ENCODE results near the gene ODAD3. TPM values are rescaled to one million over a fixed set of nuclear protein-coding genes. Genes with fewer than 3 reads are reported as not detected.

Gene ODAD3
- polyA plus RNA-seq (2013), result 0.18 and 0.42 TPM in 2 replicates

DNA sequence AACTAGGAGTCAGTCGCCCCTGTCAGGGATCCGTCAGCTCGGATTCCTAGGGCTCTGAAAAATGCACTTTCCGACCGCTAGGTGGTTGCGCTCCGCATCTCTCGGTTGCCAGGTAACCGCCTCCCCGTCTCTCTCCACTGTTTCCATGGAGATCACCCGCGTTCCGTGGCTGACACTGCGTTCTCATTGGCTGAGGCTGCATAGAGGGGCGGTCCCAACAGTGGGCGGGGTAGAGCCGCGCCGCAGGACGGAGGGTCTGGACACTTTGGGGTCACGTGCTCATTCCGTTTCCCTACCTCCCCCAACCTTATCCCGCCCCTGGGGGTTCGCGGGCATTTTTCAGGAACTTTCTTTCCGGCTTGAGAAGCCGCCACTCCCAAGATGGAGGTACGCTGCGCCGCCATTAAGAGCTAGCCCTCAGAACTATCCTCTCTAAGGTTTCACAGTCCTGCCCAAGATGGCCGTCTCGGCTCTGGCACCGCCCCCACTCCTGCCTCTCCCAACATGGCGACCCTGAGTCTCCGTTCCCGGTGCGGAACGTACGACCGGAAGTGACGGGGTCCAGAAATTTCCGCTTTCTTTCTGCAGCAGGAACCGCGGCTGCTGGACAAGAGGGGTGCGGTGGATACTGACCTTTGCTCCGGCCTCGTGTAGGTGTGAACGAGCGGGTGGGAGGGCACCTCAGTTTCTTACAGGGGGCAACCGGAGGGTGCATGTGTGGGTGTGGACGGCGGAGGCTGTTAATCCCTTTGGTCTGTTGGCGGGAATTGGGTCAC, at the start of gene ODAD3, which contains the start of gene PRKCSH:
TSS of gene ODAD3 (minus strand) at position 65 of the 776 bp plus-strand sequence. CDS start 105 bp downstream, outside the sequence.
TSS of gene PRKCSH (plus strand) at position 579 of the 776 bp plus-strand sequence. CDS start 483 bp downstream, outside the sequence.
- Histone ChIP-seq H4K8ac (ENCODE audit: low read depth, low read length) (peak within 1 kb of the TSS; percentile 74), H3K36me3 (ENCODE audit: control insufficient read depth in 1 of 2, insufficient read depth in 2 of 2, low read length in 2 of 2) (peaks cover 28% of the 10 kb centered on the region in 2 experiments)
- no CpG with 5 or more reads among the region's 53 CpGs for WGBS (ENCODE audit: extremely low coverage, insufficient coverage, insufficient read length)

DNA sequence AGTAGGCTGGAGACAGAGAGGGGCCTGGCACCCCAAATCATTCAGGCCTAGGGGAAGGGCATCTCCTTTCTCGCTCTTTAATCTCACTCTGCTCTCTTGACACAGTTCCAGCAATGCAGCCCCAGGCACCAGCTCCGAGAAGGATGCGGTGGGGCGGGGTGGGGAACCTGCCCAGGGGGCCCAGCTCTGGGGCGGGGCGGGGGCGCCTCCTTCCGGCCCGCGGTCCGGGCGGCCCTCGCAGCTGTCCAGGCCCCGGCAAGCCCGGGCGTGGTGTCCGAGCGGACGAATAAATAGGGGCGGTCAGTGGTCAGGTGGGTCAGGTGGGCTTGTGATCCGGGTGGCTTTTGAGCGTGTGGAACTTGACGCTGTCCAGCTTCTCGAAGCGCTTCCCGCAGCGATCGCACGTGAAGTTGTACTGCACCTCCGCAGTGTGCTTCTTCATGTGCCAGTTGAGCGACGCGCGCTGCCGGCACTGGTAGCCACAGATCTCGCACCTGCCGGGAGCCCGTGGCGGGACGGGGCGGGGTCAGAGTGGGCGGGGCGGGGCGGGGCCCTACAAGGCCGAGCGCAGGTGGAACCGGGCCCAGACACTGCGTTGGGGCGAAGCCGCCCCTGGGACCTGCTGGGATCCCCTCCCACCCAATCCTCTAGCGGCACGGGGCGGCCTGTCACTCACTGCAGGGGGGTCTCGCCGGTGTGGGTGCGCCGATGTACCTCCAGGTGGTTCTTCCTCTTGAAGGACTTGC, 48.6 kb upstream of the ODAD3 start:
- no peaks in the 10 kb centered on the region for H3K79me2 ChIP-seq (ENCODE audit: control insufficient read depth, insufficient read depth, low read length, poor library complexity)
- peaks cover 38% of the 10 kb centered on the region for H3K27me3 ChIP-seq (ENCODE audit: insufficient read depth, low read length)
- no peak overlapping the region for H3K18ac ChIP-seq (ENCODE audit: low read length)
- peaks cover 8 to 10% of the 10 kb centered on the region in 2 experiments for H3K4me1 ChIP-seq (ENCODE audit: control insufficient read depth in 1 of 2, insufficient read depth in 2 of 2, low read length in 2 of 2)
- H4K12ac ChIP-seq (ENCODE audit: low read depth, low read length), result no peak overlapping the region
- no peak overlapping the region for H3K4me2 ChIP-seq (ENCODE audit: low read length)
- H2BK12ac ChIP-seq (ENCODE audit: low read length), result no peak overlapping the region
- peaks cover 10% of the 10 kb centered on the region for H3K9me3 ChIP-seq (ENCODE audit: insufficient read depth, low read depth, low read length)
- H3K27ac ChIP-seq (ENCODE audit: low read depth, low read length), result no peak overlapping the region
- no peak overlapping the region for H3K23ac ChIP-seq (ENCODE audit: low read length)
- H3K4me3 ChIP-seq (ENCODE audit: low read depth, low read length), result no peak overlapping the region
- H3K14ac ChIP-seq (ENCODE audit: low read length), result no peak overlapping the region
- no peak overlapping the region for H3K9ac ChIP-seq (ENCODE audit: low read length)
- no peak overlapping the region for H4K8ac ChIP-seq (ENCODE audit: low read depth, low read length)
- no peak overlapping the region for H2AFZ ChIP-seq (ENCODE audit: insufficient read depth, low read length, poor library complexity)
- no peak overlapping the region for H3K4ac ChIP-seq (ENCODE audit: low read depth, low read length)
- DNase-seq, result no peak
- peaks cover 5 to 10% of the 10 kb centered on the region in 2 experiments for H3K36me3 ChIP-seq (ENCODE audit: control insufficient read depth in 1 of 2, insufficient read depth in 2 of 2, low read length in 2 of 2)
- no peak overlapping the region for H2BK120ac ChIP-seq (ENCODE audit: insufficient read depth, low read length, poor library complexity)
- no peak overlapping the region for H2BK5ac ChIP-seq (ENCODE audit: low read depth, low read length, poor library complexity)
- H4K91ac ChIP-seq (ENCODE audit: low read depth, low read length), result no peak overlapping the region
- WGBS (ENCODE audit: extremely low coverage, insufficient coverage, insufficient read length), result no CpG with 5 or more reads among the region's 57 CpGs
- no peak overlapping the region for H2AK5ac ChIP-seq (ENCODE audit: low read length)
- no peaks in the 10 kb centered on the region for H3K79me1 ChIP-seq (ENCODE audit: low read length)

More for the DNA sequence above, at the start of gene ODAD3, which contains the start of gene PRKCSH:
- Histone ChIP-seq H3K23ac (ENCODE audit: low read length) (no peak within 1 kb of the TSS), H3K79me1 (ENCODE audit: low read length) (peaks cover 4% of the 10 kb centered on the region), H3K4me1 (ENCODE audit: control insufficient read depth in 1 of 2, insufficient read depth in 2 of 2, low read length in 2 of 2) (peaks cover 8 to 10% of the 10 kb centered on the region in 2 experiments), H3K18ac (ENCODE audit: low read length) (peak within 1 kb of the TSS; percentile 26), H2BK5ac (ENCODE audit: low read depth, low read length, poor library complexity) (no peak within 1 kb of the TSS), H3K4ac (ENCODE audit: low read depth, low read length) (peak within 1 kb of the TSS; percentile 37), H3K79me2 (ENCODE audit: control insufficient read depth, insufficient read depth, low read length, poor library complexity) (peaks cover 3% of the 10 kb centered on the region), H3K4me2 (ENCODE audit: low read length) (peak within 1 kb of the TSS; percentile 95), H2AFZ (ENCODE audit: insufficient read depth, low read length, poor library complexity) (peak within 1 kb of the TSS; percentile 93), H3K14ac (ENCODE audit: low read length) (peak within 1 kb of the TSS; percentile 55), H2BK12ac (ENCODE audit: low read length) (no peak within 1 kb of the TSS), H3K27me3 (ENCODE audit: insufficient read depth, low read length) (no peaks in the 10 kb centered on the region), H4K91ac (ENCODE audit: low read depth, low read length) (peak within 1 kb of the TSS; percentile 51), H3K9me3 (ENCODE audit: insufficient read depth, low read depth, low read length) (no peaks in the 10 kb centered on the region), H3K9ac (ENCODE audit: low read length) (peak within 1 kb of the TSS; percentile 84), H4K12ac (ENCODE audit: low read depth, low read length) (peak within 1 kb of the TSS; percentile 71), H2AK5ac (ENCODE audit: low read length) (peak within 1 kb of the TSS; percentile 8), H3K4me3 (ENCODE audit: low read depth, low read length) (peak within 1 kb of the TSS; percentile 93), H3K27ac (ENCODE audit: low read depth, low read length) (no peak within 1 kb of the TSS), H2BK120ac (ENCODE audit: insufficient read depth, low read length, poor library complexity) (no peak within 1 kb of the TSS)
- peak; percentile 99 to 100 for DNase-seq

DNA sequence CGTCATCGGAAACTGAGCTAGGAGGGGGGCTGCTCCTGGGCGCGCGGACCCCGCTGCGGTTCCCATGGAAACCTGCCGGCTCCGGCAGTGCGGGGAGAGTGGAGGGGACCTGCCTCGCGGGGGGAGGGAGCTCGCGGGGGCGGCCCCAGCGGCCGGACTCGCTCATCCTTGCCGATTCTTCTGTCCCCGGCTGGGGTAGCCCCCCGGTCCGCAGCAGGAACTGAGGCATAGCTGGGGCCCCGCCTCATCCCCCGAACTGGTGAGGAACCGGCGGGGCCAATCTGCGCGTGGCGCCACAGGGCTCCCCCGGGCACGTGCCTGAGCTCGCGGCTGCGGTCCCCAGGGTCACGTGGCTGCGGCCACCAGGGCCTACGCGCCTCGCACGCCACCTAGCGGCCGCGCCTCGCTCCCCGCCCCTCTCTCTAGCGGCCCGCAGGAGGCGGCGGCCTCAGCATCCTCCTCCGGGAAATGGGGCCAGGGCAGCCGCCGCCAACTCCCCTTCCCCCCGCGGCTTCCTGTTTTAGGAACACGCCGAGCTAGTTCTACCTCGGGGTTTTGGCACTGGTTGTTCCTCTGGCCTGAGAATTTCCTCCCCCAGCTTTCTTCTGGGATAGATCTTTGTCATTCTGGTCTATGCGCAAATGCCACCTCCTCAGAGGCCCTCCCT, 47.6 kb upstream of the ODAD3 start:
- WGBS (ENCODE audit: extremely low coverage, insufficient coverage, insufficient read length), result no CpG with 5 or more reads among the region's 58 CpGs
- Histone ChIP-seq H2AK5ac (ENCODE audit: low read length) (no peak overlapping the region), H2BK120ac (ENCODE audit: insufficient read depth, low read length, poor library complexity) (no peak overlapping the region), H4K12ac (ENCODE audit: low read depth, low read length) (no peak overlapping the region), H3K9me3 (ENCODE audit: insufficient read depth, low read depth, low read length) (peaks cover 13% of the 10 kb centered on the region), H2BK5ac (ENCODE audit: low read depth, low read length, poor library complexity) (no peak overlapping the region), H3K18ac (ENCODE audit: low read length) (no peak overlapping the region), H3K79me1 (ENCODE audit: low read length) (no peaks in the 10 kb centered on the region), H3K4ac (ENCODE audit: low read depth, low read length) (no peak overlapping the region), H4K8ac (ENCODE audit: low read depth, low read length) (no peak overlapping the region), H3K4me3 (ENCODE audit: low read depth, low read length) (no peak overlapping the region), H3K14ac (ENCODE audit: low read length) (no peak overlapping the region), H3K79me2 (ENCODE audit: control insufficient read depth, insufficient read depth, low read length, poor library complexity) (no peaks in the 10 kb centered on the region), H3K4me1 (ENCODE audit: control insufficient read depth in 1 of 2, insufficient read depth in 2 of 2, low read length in 2 of 2) (peaks cover 8 to 10% of the 10 kb centered on the region in 2 experiments), H3K36me3 (ENCODE audit: control insufficient read depth in 1 of 2, insufficient read depth in 2 of 2, low read length in 2 of 2) (peaks cover 5 to 9% of the 10 kb centered on the region in 2 experiments), H2AFZ (ENCODE audit: insufficient read depth, low read length, poor library complexity) (no peak overlapping the region), H4K91ac (ENCODE audit: low read depth, low read length) (no peak overlapping the region), H2BK12ac (ENCODE audit: low read length) (no peak overlapping the region), H3K4me2 (ENCODE audit: low read length) (peak overlapping the region; percentile 42), H3K27me3 (ENCODE audit: insufficient read depth, low read length) (peaks cover 42% of the 10 kb centered on the region), H3K27ac (ENCODE audit: low read depth, low read length) (no peak overlapping the region), H3K23ac (ENCODE audit: low read length) (no peak overlapping the region), H3K9ac (ENCODE audit: low read length) (no peak overlapping the region)
- DNase-seq, result peak; percentile 83 to 87
